Adipocyte (in vitro differentiated cells): Measurements from ENCODE around the gene GVQW3.
A peak's percentile ranks its signal among the peaks of the same experiment; 100 is the strongest.

Experiments used
- DNase-seq: peaks from one replicate; pipeline ENCODE4 v3.0.0-alpha.2; 2015; ENCODE audit warnings: low read depth
- H3K27me3 ChIP-seq: replicated peaks from 2 replicates; pipeline ENCODE4 v1.7.0; 2013; ENCODE audit warnings: mild to moderate bottlenecking, low read length, moderate library complexity; ENCODE audit not compliant: control insufficient read depth, insufficient read depth
- H3K36me3 ChIP-seq: 2 replicates; pipeline ENCODE4 v1.7.0; 2013; ENCODE audit warnings: low read length, mild to moderate bottlenecking, moderate library complexity; ENCODE audit not compliant: control insufficient read depth, insufficient read depth, severe bottlenecking
- H3K4me1 ChIP-seq: 2 replicates; pipeline ENCODE4 v1.7.0; 2013; ENCODE audit warnings: mild to moderate bottlenecking, low read length, moderate library complexity; ENCODE audit not compliant: control insufficient read depth, insufficient read depth
- H3K4me3 ChIP-seq: 2 replicates; pipeline ENCODE4 v1.7.0; 2013; ENCODE audit warnings: mild to moderate bottlenecking, low read length, moderate library complexity
- H3K9ac ChIP-seq: 2 replicates; pipeline ENCODE4 v1.7.0; 2013; ENCODE audit warnings: mild to moderate bottlenecking, low read length, moderate library complexity
- H3K9me3 ChIP-seq: 2 replicates; pipeline ENCODE4 v1.7.0; 2013; ENCODE audit warnings: mild to moderate bottlenecking, low read length, moderate library complexity; ENCODE audit not compliant: control insufficient read depth

The GVQW3 gene

GRCh38 chr11:76448506-76448905 lies 67.4 kb downstream of the GVQW3 start:
- DNase-seq, result no peak
- H3K9ac ChIP-seq, result no peak overlapping the region
- peaks cover 8% of the 10 kb centered on the region for H3K4me1 ChIP-seq
- H3K9me3 ChIP-seq, result no peaks in the 10 kb centered on the region
- H3K4me3 ChIP-seq, result no peak overlapping the region
- H3K27me3 ChIP-seq, result no peaks in the 10 kb centered on the region
- H3K36me3 ChIP-seq, result peaks cover 53% of the 10 kb centered on the region

- H3K9ac ChIP-seq, result no peak overlapping the region
- no peak overlapping the region for H3K4me3 ChIP-seq
- no peaks in the 10 kb centered on the region for H3K4me1 ChIP-seq
- no peaks in the 10 kb centered on the region for H3K27me3 ChIP-seq
- no peaks in the 10 kb centered on the region for H3K9me3 ChIP-seq
- H3K36me3 ChIP-seq, result peaks cover 49% of the 10 kb centered on the region
- no peak for DNase-seq
These were observed 72.1 kb downstream of the GVQW3 start for GRCh38 chr11:76453248-76453647.

GRCh38 chr11:76455331-76455730 lies 74.2 kb downstream of the GVQW3 start:
- no peak overlapping the region for H3K9ac ChIP-seq
- no peak overlapping the region for H3K4me3 ChIP-seq
- H3K4me1 ChIP-seq, result no peaks in the 10 kb centered on the region
- no peaks in the 10 kb centered on the region for H3K9me3 ChIP-seq
- DNase-seq, result peak; percentile 8
- no peaks in the 10 kb centered on the region for H3K27me3 ChIP-seq
- peaks cover 44% of the 10 kb centered on the region for H3K36me3 ChIP-seq

- DNase-seq, result no peak
- Histone ChIP-seq H3K9ac (no peak overlapping the region), H3K9me3 (no peaks in the 10 kb centered on the region), H3K36me3 (peaks cover 40% of the 10 kb centered on the region), H3K4me1 (no peaks in the 10 kb centered on the region), H3K4me3 (no peak overlapping the region), H3K27me3 (no peaks in the 10 kb centered on the region)
These were observed 74.8 kb downstream of the GVQW3 start for GRCh38 chr11:76455931-76456330.

GRCh38 chr11:76456571-76456970 lies 75.4 kb downstream of the GVQW3 start:
- Histone ChIP-seq H3K4me1 (no peaks in the 10 kb centered on the region), H3K4me3 (no peak overlapping the region), H3K27me3 (no peaks in the 10 kb centered on the region), H3K36me3 (peaks cover 34% of the 10 kb centered on the region), H3K9ac (no peak overlapping the region), H3K9me3 (no peaks in the 10 kb centered on the region)
- DNase-seq, result no peak
